A549 treated with DMSO at 1 μM for 4 hours (cell line): Measurements from ENCODE around the gene IFI44L. TPM values are rescaled to one million over a fixed set of nuclear protein-coding genes. Genes with fewer than 3 reads are reported as not detected.

ENCODE experiments used
- total RNA-seq: library from RNA; stranded (reverse); fragments of 200-300 nt; extraction: Qiagen RNA extraction; gene quantifications from 5 replicates; pipeline ENCODE4 v1.2.3, GENCODE V29; 2022; ENCODE audit warnings: low read depth

Gene IFI44L
- total RNA-seq: 0.02 to 0.09 TPM (median 0.02 TPM) in 3 of 5 replicates, not detected in the others

GRCh38 chr1:78619803-78620579, at the start of gene IFI44L:
Gene IFI44L (plus strand): TSS chr1:78620448. CDS start chr1:78627916, 7,468 bp downstream.

GRCh38 chr1:78649628-78650027, 29.4 kb downstream of the IFI44L start, which contains the start of gene IFI44:
Gene IFI44 (plus strand): TSS chr1:78649831. CDS start chr1:78650196, 365 bp downstream.

Other genes with a start within 250 kb of the IFI44L start
- gene PTGFR, start 129.5 kb upstream of the IFI44L start, total RNA-seq: not detected in 5 replicates
- 0.52 to 1.6 TPM (median 0.89 TPM) in 5 replicates for gene IFI44, start 29.4 kb downstream of the IFI44L start, total RNA-seq